CD8-positive, alpha-beta memory T cell (primary cell): Measurements from ENCODE around the gene SINHCAF. TPM values are rescaled to one million over a fixed set of nuclear protein-coding genes. Genes with fewer than 3 reads are reported as not detected.

Experiments
- CTCF ChIA-PET: fragments of 350-600 bp; sonication (Branson Sonifier 250); formaldehyde crosslinking; loops from one replicate; lab custom pipeline; 2021; ENCODE audit warnings: antibody characterized with exemption; lab: Charles Lee
- POLR2A ChIA-PET: fragments of 350-600 bp; sonication (Branson Sonifier 250); formaldehyde crosslinking; loops from one replicate; lab custom pipeline; 2021; ENCODE audit warnings: antibody characterized with exemption; lab: Charles Lee
- DNase-seq, 5 donors: peaks; one replicate each; pipeline versions ENCODE4 v3.0.0 to v3.0.0-alpha.2; 2020 to 2022; ENCODE audit warnings: mixed read lengths in 1 of 5
- H3K27ac ChIP-seq: one replicate; pipeline ENCODE4 v1.7.0; 2013; ENCODE audit warnings: low read depth, mild to moderate bottlenecking, low read length, moderate library complexity
- H3K27me3 ChIP-seq: 2 replicates; pipeline ENCODE4 v1.7.0; 2013; ENCODE audit warnings: low read length, mild to moderate bottlenecking; ENCODE audit not compliant: insufficient read depth, poor library complexity, severe bottlenecking
- H3K36me3 ChIP-seq: 2 replicates; pipeline ENCODE4 v1.7.0; 2013; ENCODE audit warnings: mild to moderate bottlenecking, low read length, moderate library complexity; ENCODE audit not compliant: insufficient read depth
- H3K4me1 ChIP-seq: 2 replicates; pipeline ENCODE4 v1.7.0; 2013; ENCODE audit warnings: mild to moderate bottlenecking, low read length, moderate library complexity; ENCODE audit not compliant: insufficient read depth
- H3K4me3 ChIP-seq: 2 replicates; pipeline ENCODE4 v1.7.0; 2013; ENCODE audit warnings: mild to moderate bottlenecking, low read length
- H3K9me3 ChIP-seq: 2 replicates; pipeline ENCODE4 v1.7.0; 2013; ENCODE audit warnings: mild to moderate bottlenecking, low read length
- H3K27ac Mint-ChIP-seq, 8 donors: one replicate each; pipeline ENCODE4 v1.8.0; 2020 to 2021; ENCODE audit warnings: mixed read lengths in 8 of 8, mild to moderate bottlenecking in 6 of 8, inconsistent platforms in 3 of 8, moderate library complexity in 3 of 8
- H3K27me3 Mint-ChIP-seq, 2 donors: one replicate each; pipeline ENCODE4 v1.8.0; 2020 to 2021; ENCODE audit warnings: mixed read lengths in 2 of 2, mild to moderate bottlenecking in 1 of 2, moderate library complexity in 1 of 2
- H3K36me3 Mint-ChIP-seq, 3 donors: one replicate each; pipeline ENCODE4 v1.8.0; 2020 to 2021; ENCODE audit warnings: mixed read lengths in 3 of 3, inconsistent platforms in 1 of 3, mild to moderate bottlenecking in 1 of 3
- H3K4me1 Mint-ChIP-seq, 3 donors: one replicate each; pipeline ENCODE4 v1.8.0; 2020 to 2021; ENCODE audit warnings: mixed read lengths in 3 of 3, inconsistent platforms in 1 of 3, mild to moderate bottlenecking in 1 of 3
- H3K4me3 Mint-ChIP-seq, 7 donors: one replicate each; pipeline ENCODE4 v1.8.0; 2020 to 2021; ENCODE audit warnings: mixed read lengths in 7 of 7, mild to moderate bottlenecking in 6 of 7, moderate library complexity in 4 of 7, inconsistent platforms in 2 of 7
- H3K9me3 Mint-ChIP-seq, 5 donors: one replicate each; pipeline ENCODE4 v1.8.0; 2020 to 2022; ENCODE audit warnings: mixed read lengths in 5 of 5, mild to moderate bottlenecking in 3 of 5, moderate library complexity in 2 of 5, inconsistent platforms in 1 of 5
- polyA plus RNA-seq: library from polyadenylated mRNA; unstranded; fragments of 300-500 nt; fragmentation: Illumina TruSeq; gene quantifications from one replicate; pipeline ENCODE4 v1.2.3, GENCODE V29; 2021
- total RNA-seq, 2 experiments: library from RNA; stranded (reverse); gene quantifications; one replicate each; pipeline ENCODE4 v1.2.3, GENCODE V29; 2021

Gene SINHCAF
- total and polyA plus RNA-seq, 3 experiments from 2014 or later = 55.9 to 149 (median 143) TPM

DNA sequence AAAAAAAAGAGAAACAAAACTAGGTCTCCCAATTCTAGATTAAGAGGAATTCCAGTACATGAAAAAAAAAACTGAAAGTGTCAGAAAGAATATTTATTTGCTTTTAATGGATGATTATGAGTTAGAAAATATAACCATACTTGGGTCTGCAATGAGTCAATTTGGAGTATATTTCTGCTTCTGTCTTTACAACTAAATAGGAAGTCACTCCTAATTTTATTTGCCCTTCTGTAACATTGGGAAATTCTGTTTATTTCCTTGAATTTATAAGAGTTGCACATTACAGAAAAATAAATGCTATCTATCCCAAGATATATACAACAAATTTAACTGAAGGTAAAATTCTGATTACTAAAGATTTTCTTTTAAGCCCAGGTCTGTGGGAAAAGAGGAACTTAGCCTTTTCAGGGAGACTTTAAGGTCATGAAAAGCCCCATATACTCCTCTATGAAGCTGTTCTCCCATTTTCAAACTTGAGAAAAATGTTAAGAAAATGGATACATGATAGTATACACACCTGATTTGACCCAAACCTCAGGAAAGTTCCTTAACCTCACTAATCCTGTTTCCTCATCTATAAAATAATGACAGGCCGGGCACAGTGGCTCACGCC, 7.2 kb downstream of the SINHCAF start:
- ChIA-PET CTCF (no interaction called here), POLR2A (no interaction called here)
- peaks cover 0 to 9% (median 2%) of the 10 kb centered on the region in 3 donors for H3K36me3 Mint-ChIP-seq
- H3K27me3 Mint-ChIP-seq = no peaks in the 10 kb centered on the region
- H3K4me1 Mint-ChIP-seq = peaks cover 78 to 95% (median 93%) of the 10 kb centered on the region in 3 donors
- Histone ChIP-seq H3K4me3 (no peak overlapping the region), H3K27ac (no peak overlapping the region), H3K36me3 (no peaks in the 10 kb centered on the region), H3K27me3 (no peaks in the 10 kb centered on the region), H3K9me3 (no peaks in the 10 kb centered on the region), H3K4me1 (peaks cover 80% of the 10 kb centered on the region)
- H3K9me3 Mint-ChIP-seq = no peaks in the 10 kb centered on the region
- DNase-seq = no peak
- peak overlapping the region in 6 of 7 donors; percentile 9 to 86 (median 80) for H3K4me3 Mint-ChIP-seq
- peak overlapping the region in 6 of 8 donors; percentile 75 to 96 (median 88) for H3K27ac Mint-ChIP-seq

DNA sequence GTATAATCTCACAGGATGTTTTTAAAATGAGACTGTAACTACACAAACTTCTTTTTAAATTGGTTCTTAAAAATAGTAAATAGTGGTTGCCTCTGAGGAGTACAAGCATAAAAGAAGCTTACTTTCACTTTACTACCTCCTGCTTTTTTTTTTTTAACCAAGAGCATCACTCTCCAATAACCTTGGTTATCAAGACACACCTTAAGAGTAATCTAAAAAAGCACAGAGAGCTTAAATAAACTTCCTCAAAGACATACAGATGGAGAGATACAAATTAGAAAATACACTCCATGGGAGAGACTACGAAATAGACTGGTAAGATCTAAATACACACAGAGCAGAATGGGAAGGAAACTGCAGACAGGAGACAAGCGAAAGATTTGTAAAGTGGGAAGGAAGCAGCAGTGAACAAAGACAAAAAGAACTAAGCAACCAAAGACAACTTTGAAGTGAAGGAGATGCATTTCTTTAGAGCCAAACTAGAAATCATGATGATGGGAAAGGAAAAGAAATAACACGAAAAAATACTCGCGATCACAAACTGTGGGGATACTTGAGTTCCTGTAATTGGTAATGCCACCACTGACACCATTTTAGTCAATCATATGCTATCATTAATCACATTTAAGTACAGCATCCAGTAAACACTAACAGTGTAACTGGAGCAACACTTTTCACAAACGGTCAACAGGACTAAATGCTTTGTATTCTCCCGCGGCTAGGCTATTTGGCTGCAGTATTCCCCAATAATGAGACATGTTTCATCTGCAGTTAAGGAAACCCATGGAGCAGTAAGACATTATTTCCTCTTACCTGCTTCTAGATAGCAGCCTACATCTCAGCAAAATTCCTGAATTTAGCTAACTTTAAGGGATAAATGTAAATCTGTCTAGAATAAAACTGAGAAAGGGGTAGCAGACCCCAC, 8.2 kb downstream of the SINHCAF start:
- DNase-seq = peak in 2 of 5 donors; percentile 21 to 46
- CTCF ChIA-PET = interaction anchor here (1.3 kb wide), 1 partner anchor 46 kb away, joined by 5 read pairs; no protein-coding TSS in a partner anchor
- Mint-ChIP-seq H3K9me3 (no peaks in the 10 kb centered on the region), H3K4me3 (peak overlapping the region; percentile 77 to 91 (median 86)), H3K27me3 (no peaks in the 10 kb centered on the region), H3K36me3 (peaks cover 0 to 4% (median 2%) of the 10 kb centered on the region in 3 donors), H3K27ac (peak overlapping the region; percentile 71 to 97 (median 88)), H3K4me1 (peaks cover 70 to 87% (median 84%) of the 10 kb centered on the region in 3 donors)
- no peaks in the 10 kb centered on the region for H3K27me3 ChIP-seq
- POLR2A ChIA-PET = no interaction called here
- no peaks in the 10 kb centered on the region for H3K36me3 ChIP-seq
- peaks cover 74% of the 10 kb centered on the region for H3K4me1 ChIP-seq
- H3K9me3 ChIP-seq = no peaks in the 10 kb centered on the region
- peak overlapping the region; percentile 56 for H3K4me3 ChIP-seq
- peak overlapping the region; percentile 68 for H3K27ac ChIP-seq

- CTCF ChIA-PET = interaction anchor here (1.3 kb wide), 1 partner anchor 45 kb away, joined by 5 read pairs; no protein-coding TSS in a partner anchor
- Mint-ChIP-seq H3K4me1 (peaks cover 70 to 87% (median 84%) of the 10 kb centered on the region in 3 donors), H3K27ac (peak overlapping the region; percentile 71 to 97 (median 88)), H3K36me3 (peaks cover 5 to 12% (median 7%) of the 10 kb centered on the region in 3 donors), H3K4me3 (peak overlapping the region; percentile 77 to 91 (median 86)), H3K27me3 (peaks cover 0 to 2% of the 10 kb centered on the region in 2 donors), H3K9me3 (no peaks in the 10 kb centered on the region)
- Histone ChIP-seq H3K4me1 (peaks cover 68% of the 10 kb centered on the region), H3K9me3 (no peaks in the 10 kb centered on the region), H3K36me3 (no peaks in the 10 kb centered on the region), H3K27ac (peak overlapping the region; percentile 68), H3K27me3 (no peaks in the 10 kb centered on the region), H3K4me3 (peak overlapping the region; percentile 56)
- no peak for DNase-seq
- POLR2A ChIA-PET = no interaction called here
These were observed 9.1 kb downstream of the SINHCAF start for GRCh38 chr12:31316891-31317290.

GRCh38 chr12:31315784-31316465, 10.0 kb downstream of the SINHCAF start:
- Mint-ChIP-seq H3K4me3 (no peak overlapping the region), H3K36me3 (peaks cover 7 to 18% (median 10%) of the 10 kb centered on the region in 3 donors), H3K4me1 (peaks cover 67 to 81% (median 78%) of the 10 kb centered on the region in 3 donors), H3K27ac (peak overlapping the region in 4 of 8 donors; percentile 36 to 96 (median 71)), H3K27me3 (peaks cover 0 to 2% of the 10 kb centered on the region in 2 donors), H3K9me3 (no peaks in the 10 kb centered on the region)
- H3K27me3 ChIP-seq = no peaks in the 10 kb centered on the region
- H3K27ac ChIP-seq = no peak overlapping the region
- H3K4me1 ChIP-seq = peaks cover 59% of the 10 kb centered on the region
- no peaks in the 10 kb centered on the region for H3K36me3 ChIP-seq
- no peak overlapping the region for H3K4me3 ChIP-seq
- H3K9me3 ChIP-seq = no peaks in the 10 kb centered on the region
- CTCF ChIA-PET = interaction anchor here (1.7 kb wide), 1 partner anchor 44 kb away, joined by 6 read pairs; no protein-coding TSS in a partner anchor
- no peak for DNase-seq
- POLR2A ChIA-PET = no interaction called here

DNA sequence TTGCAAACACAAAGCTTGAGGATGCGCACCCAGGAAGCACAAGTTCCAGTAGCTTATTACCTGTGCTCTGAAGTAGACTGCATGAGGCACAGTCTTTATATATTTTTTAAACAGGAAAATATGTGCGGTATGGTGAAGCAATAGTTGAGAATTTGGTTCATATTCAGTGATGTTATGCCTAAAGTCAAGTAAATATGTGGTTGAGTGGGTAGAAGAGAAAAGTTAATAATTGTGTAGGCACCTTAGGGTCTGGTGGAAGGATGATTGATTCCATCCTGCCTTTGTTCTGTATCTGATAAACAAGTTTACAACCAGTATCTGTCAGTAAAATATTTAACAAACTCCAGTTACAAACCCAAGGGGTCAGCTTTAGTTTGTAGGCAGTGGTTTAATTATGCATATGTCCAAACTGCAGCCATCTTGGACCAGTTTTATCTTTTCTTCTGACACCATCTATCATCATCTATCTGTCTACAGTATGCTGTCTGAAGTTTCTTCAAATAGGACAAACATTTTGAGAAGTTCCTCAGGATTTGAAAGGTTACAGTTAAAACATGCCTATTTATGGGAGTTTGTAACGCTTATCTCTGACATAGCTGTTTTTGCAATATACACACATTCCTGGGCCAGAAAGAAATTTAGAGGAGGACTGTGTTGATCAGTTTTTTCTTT, 10.8 kb downstream of the SINHCAF start:
- DNase-seq = no peak
- CTCF ChIA-PET = interaction anchor here (1.7 kb wide), 1 partner anchor 43 kb away, joined by 6 read pairs; no protein-coding TSS in a partner anchor
- H3K27ac Mint-ChIP-seq = peak overlapping the region in 2 of 8 donors; percentile 48 to 50
- no peaks in the 10 kb centered on the region for H3K9me3 ChIP-seq
- no peak overlapping the region for H3K27ac ChIP-seq
- H3K4me3 Mint-ChIP-seq = no peak overlapping the region
- H3K4me1 Mint-ChIP-seq = peaks cover 62 to 79% (median 75%) of the 10 kb centered on the region in 3 donors
- no peak overlapping the region for H3K4me3 ChIP-seq
- no peaks in the 10 kb centered on the region for H3K36me3 ChIP-seq
- H3K9me3 Mint-ChIP-seq = no peaks in the 10 kb centered on the region
- POLR2A ChIA-PET = no interaction called here
- H3K36me3 Mint-ChIP-seq = peaks cover 7 to 21% (median 12%) of the 10 kb centered on the region in 3 donors
- H3K27me3 ChIP-seq = no peaks in the 10 kb centered on the region
- peaks cover 0 to 2% of the 10 kb centered on the region in 2 donors for H3K27me3 Mint-ChIP-seq
- H3K4me1 ChIP-seq = peaks cover 51% of the 10 kb centered on the region

GRCh38 chr12:31312431-31312830, 13.5 kb downstream of the SINHCAF start:
- no peak overlapping the region for H3K27ac ChIP-seq
- peaks cover 7 to 24% (median 14%) of the 10 kb centered on the region in 3 donors for H3K36me3 Mint-ChIP-seq
- H3K27ac Mint-ChIP-seq = peak overlapping the region in 2 of 8 donors; percentile 48 to 66
- no peaks in the 10 kb centered on the region for H3K27me3 ChIP-seq
- H3K9me3 ChIP-seq = no peaks in the 10 kb centered on the region
- peaks cover 42 to 74% (median 61%) of the 10 kb centered on the region in 3 donors for H3K4me1 Mint-ChIP-seq
- H3K4me3 ChIP-seq = no peak overlapping the region
- no peaks in the 10 kb centered on the region for H3K9me3 Mint-ChIP-seq
- ChIA-PET CTCF (no interaction called here), POLR2A (no interaction called here)
- no peak for DNase-seq
- no peak overlapping the region for H3K4me3 Mint-ChIP-seq
- peaks cover 0 to 2% of the 10 kb centered on the region in 2 donors for H3K27me3 Mint-ChIP-seq
- H3K36me3 ChIP-seq = no peaks in the 10 kb centered on the region
- peaks cover 27% of the 10 kb centered on the region for H3K4me1 ChIP-seq

- no peak for DNase-seq
- POLR2A ChIA-PET = no interaction called here
- Mint-ChIP-seq H3K4me1 (peaks cover 36 to 74% (median 61%) of the 10 kb centered on the region in 3 donors), H3K36me3 (peaks cover 7 to 24% (median 15%) of the 10 kb centered on the region in 3 donors), H3K9me3 (no peaks in the 10 kb centered on the region), H3K27me3 (peaks cover 0 to 2% of the 10 kb centered on the region in 2 donors), H3K4me3 (no peak overlapping the region), H3K27ac (peak overlapping the region in 1 of 8 donors; percentile 66)
- H3K27me3 ChIP-seq = no peaks in the 10 kb centered on the region
- CTCF ChIA-PET = no interaction called here
- H3K36me3 ChIP-seq = no peaks in the 10 kb centered on the region
- H3K27ac ChIP-seq = no peak overlapping the region
- no peak overlapping the region for H3K4me3 ChIP-seq
- peaks cover 20% of the 10 kb centered on the region for H3K4me1 ChIP-seq
- H3K9me3 ChIP-seq = no peaks in the 10 kb centered on the region
These were observed 14.2 kb downstream of the SINHCAF start for GRCh38 chr12:31311634-31312258.
